GM21515 (cell line): Measurements from ENCODE around the gene PRAMEF27.
"Not testable (repeated sequence)": the region's sequence is repeated elsewhere in the genome, so short reads cannot be mapped to it uniquely, and the experiment has no call there.

Experiments
- ATAC-seq: cut with Tn5 transposase; IDR thresholded peaks from one replicate; pipeline ENCODE4 v1.9.1; 2021; ENCODE audit not compliant: unreplicated experiment

The PRAMEF27 gene

GRCh38 chr1:13056475-13056874, at the start of gene PRAMEF27:
TSS of gene PRAMEF27 (minus strand) at chr1:13056575. CDS start at chr1:13053659, 2,916 bp downstream.
- not testable (repeated sequence) for ATAC-seq

- ATAC-seq, result not testable (repeated sequence)
Observed at GRCh38 chr1:13070474-13070873, 14.1 kb upstream of the PRAMEF27 start, which contains the start of gene PRAMEF25. TSS of gene PRAMEF25 (plus strand) at chr1:13070774. CDS start at chr1:13073694, 2,920 bp downstream.

GRCh38 chr1:13019846-13020245, 36.5 kb downstream of the PRAMEF27 start:
- not testable (repeated sequence) for ATAC-seq

GRCh38 chr1:13011932-13012331, 44.4 kb downstream of the PRAMEF27 start:
- not testable (repeated sequence) for ATAC-seq

- not testable (repeated sequence) for ATAC-seq
Observed at GRCh38 chr1:13009348-13009747, 47.0 kb downstream of the PRAMEF27 start.

GRCh38 chr1:13005732-13006131, 50.6 kb downstream of the PRAMEF27 start:
- not testable (repeated sequence) for ATAC-seq
